ENCODE results near the gene IMMP2L. TPM values are rescaled to one million over a fixed set of nuclear protein-coding genes. Genes with fewer than 3 reads are reported as not detected.

IMMP2L gene
- total RNA-seq, 1 experiment from 2014 or later, result 13.6 TPM

GRCh38 chr7:110911632-110912031 is 650.7 kb downstream of the IMMP2L start (continued):
- TF ChIP-seq ERG (CRISPR knock-in tag; IDR thresholded peaks at IDR 0.05) (no peak), TCF7 (CRISPR knock-in tag; IDR thresholded peaks at IDR 0.05; ENCODE audit: low read depth) (no peak), ETV6 (CRISPR knock-in tag; IDR thresholded peaks at IDR 0.05) (no peak), USF2 (CRISPR knock-in tag; IDR thresholded peaks at IDR 0.05) (no peak)

- TF ChIP-seq MXD4 (CRISPR knock-in tag; IDR thresholded peaks at IDR 0.05; ENCODE audit: borderline replicate concordance) (no peak), MAX (CRISPR knock-in tag; IDR thresholded peaks at IDR 0.05) (no peak), NFATC4 (CRISPR knock-in tag; IDR thresholded peaks at IDR 0.05) (no peak), NR1H2 (CRISPR knock-in tag; IDR thresholded peaks at IDR 0.05) (no peak)
- DNase-seq (ENCODE audit: low spot score) (no peak), ATAC-seq (no peak)
- no peak overlapping the region for H3K4me3 Mint-ChIP-seq
- ChIA-PET POLR2A (no interaction called here), CTCF (no interaction called here)
- H3K4me1 Mint-ChIP-seq, result no peaks in the 10 kb centered on the region
- H3K27ac Mint-ChIP-seq, result no peak overlapping the region
- no peaks in the 10 kb centered on the region for H3K9me3 Mint-ChIP-seq
- no peaks in the 10 kb centered on the region for H3K36me3 Mint-ChIP-seq
- no peaks in the 10 kb centered on the region for H3K27me3 Mint-ChIP-seq (ENCODE audit: low read depth)
Measured at GRCh38 chr7:110909117-110909516, 653.2 kb downstream of the IMMP2L start.

- Mint-ChIP-seq H3K9me3 (no peaks in the 10 kb centered on the region), H3K36me3 (no peaks in the 10 kb centered on the region), H3K27ac (no peak overlapping the region), H3K4me3 (no peak overlapping the region), H3K27me3 (ENCODE audit: low read depth) (no peaks in the 10 kb centered on the region), H3K4me1 (no peaks in the 10 kb centered on the region)
- DNase-seq (ENCODE audit: low spot score), result no peak
- no peak for ATAC-seq
- ChIA-PET CTCF (no interaction called here), POLR2A (no interaction called here)
- TF ChIP-seq SOX15 (CRISPR knock-in tag; IDR thresholded peaks at IDR 0.05) (no peak), NR3C1 (CRISPR knock-in tag; conservative IDR thresholded peaks at IDR 0.05; ENCODE audit: low read depth) (no peak), ZNF423 (CRISPR knock-in tag; IDR thresholded peaks at IDR 0.05) (no peak)
Measured at GRCh38 chr7:110905773-110906566, 656.3 kb downstream of the IMMP2L start.

- peaks cover 30% of the 10 kb centered on the region for H3K9me3 Mint-ChIP-seq
- H3K4me1 Mint-ChIP-seq, result no peaks in the 10 kb centered on the region
- TF ChIP-seq HMGA2 (CRISPR knock-in tag; IDR thresholded peaks at IDR 0.05), result no peak
- ChIA-PET POLR2A (no interaction called here), CTCF (no interaction called here)
- no peak overlapping the region for H3K4me3 Mint-ChIP-seq
- ATAC-seq (no peak), DNase-seq (ENCODE audit: low spot score) (no peak)
- no peak overlapping the region for H3K27ac Mint-ChIP-seq
- peaks cover 14% of the 10 kb centered on the region for H3K36me3 Mint-ChIP-seq
- no peaks in the 10 kb centered on the region for H3K27me3 Mint-ChIP-seq (ENCODE audit: low read depth)
Measured at GRCh38 chr7:110898516-110898915, 663.8 kb downstream of the IMMP2L start.

GRCh38 chr7:110897538-110897937 is 664.8 kb downstream of the IMMP2L start:
- DNase-seq (ENCODE audit: low spot score) (no peak), ATAC-seq (no peak)
- ChIA-PET POLR2A (no interaction called here), CTCF (no interaction called here)
- no peaks in the 10 kb centered on the region for H3K27me3 Mint-ChIP-seq (ENCODE audit: low read depth)
- no peaks in the 10 kb centered on the region for H3K4me1 Mint-ChIP-seq
- no peak overlapping the region for H3K27ac Mint-ChIP-seq
- peaks cover 14% of the 10 kb centered on the region for H3K36me3 Mint-ChIP-seq
- H3K4me3 Mint-ChIP-seq, result no peak overlapping the region
- H3K9me3 Mint-ChIP-seq, result peaks cover 30% of the 10 kb centered on the region
- TF ChIP-seq TEAD4 (CRISPR knock-in tag; IDR thresholded peaks at IDR 0.05) (no peak), E2F5 (CRISPR knock-in tag; IDR thresholded peaks at IDR 0.05) (no peak), ZNF317 (CRISPR knock-in tag; IDR thresholded peaks at IDR 0.05; ENCODE audit: borderline replicate concordance, low read depth) (no peak), SOX15 (CRISPR knock-in tag; IDR thresholded peaks at IDR 0.05) (no peak), SP1 (CRISPR knock-in tag; conservative IDR thresholded peaks at IDR 0.05) (no peak), NR1H2 (CRISPR knock-in tag; IDR thresholded peaks at IDR 0.05) (no peak), JAZF1 (CRISPR knock-in tag; IDR thresholded peaks at IDR 0.05) (no peak), E2F1 (CRISPR knock-in tag; IDR thresholded peaks at IDR 0.05) (no peak), ERG (CRISPR knock-in tag; IDR thresholded peaks at IDR 0.05) (no peak), JUN (CRISPR knock-in tag; IDR thresholded peaks at IDR 0.05) (no peak), CREM (CRISPR knock-in tag; IDR thresholded peaks at IDR 0.05) (no peak), USF2 (CRISPR knock-in tag; IDR thresholded peaks at IDR 0.05) (no peak), TEAD1 (CRISPR knock-in tag; IDR thresholded peaks at IDR 0.05) (no peak), GTF2I (CRISPR knock-in tag; conservative IDR thresholded peaks at IDR 0.05) (no peak)

Measured in WTC11 (cell line).